Endothelial cell of umbilical vein (primary cell): ENCODE results near the gene MSANTD3.

Experiments
- CTCF ChIP-seq, 2 donors: IDR thresholded peaks; 1 replicate in 1 of 2; 2 replicates in 1 of 2; pipeline ENCODE4 v1.5.1; 2011; ENCODE audit warnings: low read length in 2 of 2, mild to moderate bottlenecking in 2 of 2, moderate library complexity in 2 of 2, control low read depth in 1 of 2, inconsistent platforms in 1 of 2, low read depth in 1 of 2; ENCODE audit not compliant: insufficient read depth in 1 of 2; ENCODE audit errors: extremely low read depth in 1 of 2
- EZH2 ChIP-seq: IDR thresholded peaks from 2 replicates; pipeline ENCODE4 v1.6.1; 2012; ENCODE audit warnings: borderline replicate concordance, low read depth, mild to moderate bottlenecking, moderate library complexity, low read length, inconsistent platforms; ENCODE audit not compliant: severe bottlenecking
- POLR2A ChIP-seq: IDR thresholded peaks from 2 replicates; pipeline ENCODE4 v1.6.1; 2012; ENCODE audit warnings: low read depth, mild to moderate bottlenecking, control low read depth, low read length

- TF ChIP-seq EZH2 (no peak), CTCF (IDR thresholded peaks at IDR 0.05; ENCODE audit: extremely low read depth in 1 of 2, insufficient read depth in 1 of 2, low read depth in 1 of 2, low read length in 2 of 2) (no peak), POLR2A (no peak)
Measured at GRCh38 chr9:100466829-100467221, 39.9 kb downstream of the MSANTD3 start.
